ENCODE data around the gene TADA2B.

Gene TADA2B
- 55.2 to 71.6 (median 59.2) reads per million in 4 donors for total RNA-seq

GRCh38 chr4:7043284-7044136 lies at the start of gene TADA2B:
Gene TADA2B (plus strand): TSS chr4:7043372. CDS start chr4:7043580, 208 bp downstream.
- peak; percentile 21 to 61 (median 42) for DNase-seq

- no peak for DNase-seq
These were observed 46.7 kb upstream of the TADA2B start for GRCh38 chr4:6996481-6996880.

GRCh38 chr4:6999172-7000086 lies 43.7 kb upstream of the TADA2B start:
- DNase-seq: peak in 1 of 5 donors; percentile 94

GRCh38 chr4:7000421-7001176 lies 42.6 kb upstream of the TADA2B start:
- DNase-seq: no peak

GRCh38 chr4:7001271-7001670 lies 41.9 kb upstream of the TADA2B start:
- no peak for DNase-seq

GRCh38 chr4:7002336-7002735 lies 40.8 kb upstream of the TADA2B start:
- no peak for DNase-seq

GRCh38 chr4:7003176-7003878 lies 39.8 kb upstream of the TADA2B start:
- no peak for DNase-seq

GRCh38 chr4:7003879-7004240 lies 39.3 kb upstream of the TADA2B start:
- DNase-seq: no peak

GRCh38 chr4:7004331-7004730 lies 38.8 kb upstream of the TADA2B start:
- DNase-seq: no peak

GRCh38 chr4:7005571-7005970 lies 37.6 kb upstream of the TADA2B start:
- no peak for DNase-seq

GRCh38 chr4:7006411-7006810 lies 36.8 kb upstream of the TADA2B start:
- no peak for DNase-seq

- DNase-seq: no peak
These were observed 35.8 kb upstream of the TADA2B start for GRCh38 chr4:7007142-7007907.

GRCh38 chr4:7007944-7008343 lies 35.2 kb upstream of the TADA2B start:
- DNase-seq: no peak

GRCh38 chr4:7009564-7009963 lies 33.6 kb upstream of the TADA2B start:
- DNase-seq: no peak

GRCh38 chr4:7013175-7013574 lies 30.0 kb upstream of the TADA2B start:
- no peak for DNase-seq

GRCh38 chr4:7014815-7015214 lies 28.4 kb upstream of the TADA2B start:
- no peak for DNase-seq

- no peak for DNase-seq
These were observed 27.7 kb upstream of the TADA2B start for GRCh38 chr4:7015383-7016035.

- DNase-seq: no peak
These were observed 27.1 kb upstream of the TADA2B start for GRCh38 chr4:7016086-7016485.

GRCh38 chr4:7016512-7016911 lies 26.7 kb upstream of the TADA2B start:
- DNase-seq: no peak

- DNase-seq: no peak
These were observed 25.6 kb upstream of the TADA2B start for GRCh38 chr4:7017446-7018048.
